ENCODE measurements around the gene UBE2O.

The UBE2O gene

GRCh38 chr17:76481071-76481655 lies 28.2 kb upstream of the UBE2O start:
- H3K36me3 ChIP-seq (ENCODE audit: insufficient read depth, low read length) = 0 out of 2 replicates have a peak, but pooled peaks cover 2% of the 10 kb centered on the region
- H3K4me1 ChIP-seq (ENCODE audit: insufficient read depth, low read length) = no peaks in the 10 kb centered on the region
- H3K9me3 ChIP-seq (ENCODE audit: insufficient read depth, low read depth, low read length) = no peaks in the 10 kb centered on the region
- H3K9ac ChIP-seq (ENCODE audit: low read depth, low read length) = no peak overlapping the region
- 92% methylated on average over 21 of the region's 21 CpGs for WGBS
- no peak overlapping the region for H3K4me3 ChIP-seq (ENCODE audit: low read length)
- no peak overlapping the region for H3K27ac ChIP-seq (ENCODE audit: low read depth, low read length)
- no peaks in the 10 kb centered on the region for H3K27me3 ChIP-seq (ENCODE audit: insufficient read depth, low read length)

GRCh38 chr17:76480632-76481031 lies 27.7 kb upstream of the UBE2O start:
- no peak overlapping the region for H3K9ac ChIP-seq (ENCODE audit: low read depth, low read length)
- no peak overlapping the region for H3K4me3 ChIP-seq (ENCODE audit: low read length)
- no peak overlapping the region for H3K27ac ChIP-seq (ENCODE audit: low read depth, low read length)
- WGBS = 92% methylated on average over 15 of the region's 15 CpGs
- no peaks in the 10 kb centered on the region for H3K4me1 ChIP-seq (ENCODE audit: insufficient read depth, low read length)
- H3K27me3 ChIP-seq (ENCODE audit: insufficient read depth, low read length) = no peaks in the 10 kb centered on the region
- H3K36me3 ChIP-seq (ENCODE audit: insufficient read depth, low read length) = 0 out of 2 replicates have a peak, but pooled peaks cover 2% of the 10 kb centered on the region
- no peaks in the 10 kb centered on the region for H3K9me3 ChIP-seq (ENCODE audit: insufficient read depth, low read depth, low read length)

DNA sequence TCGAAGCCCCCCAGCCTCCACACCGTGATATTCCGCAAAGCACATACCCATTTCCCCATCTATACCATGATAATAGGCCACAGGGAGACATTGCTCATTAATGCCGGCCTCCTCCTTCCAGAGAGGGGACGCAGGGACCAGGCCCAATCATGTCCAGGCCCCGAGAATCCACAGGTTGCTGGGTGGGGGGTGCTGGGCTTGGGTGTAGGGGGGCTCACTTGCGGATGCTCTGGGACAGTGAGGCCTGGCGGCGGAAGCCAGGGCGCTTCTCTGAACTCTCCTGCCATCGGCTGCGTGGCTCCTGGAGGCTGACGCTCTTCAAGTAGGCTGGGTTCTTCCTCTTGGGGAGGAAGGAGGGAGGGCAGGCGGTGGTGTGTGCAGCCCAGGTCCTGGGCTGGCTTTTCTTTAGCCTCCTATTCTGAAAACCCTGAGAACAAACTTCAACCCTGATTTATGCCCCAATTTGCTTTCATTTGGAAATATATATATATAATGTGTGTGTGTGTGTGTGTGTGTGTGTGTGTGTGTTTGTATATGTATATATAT lies 26.6 kb upstream of the UBE2O start:
- Histone ChIP-seq H3K4me3 (ENCODE audit: low read length) (no peak overlapping the region), H3K36me3 (ENCODE audit: insufficient read depth, low read length) (0 out of 2 replicates have a peak, but pooled peaks cover 2% of the 10 kb centered on the region), H3K27ac (ENCODE audit: low read depth, low read length) (no peak overlapping the region), H3K9ac (ENCODE audit: low read depth, low read length) (no peak overlapping the region), H3K9me3 (ENCODE audit: insufficient read depth, low read depth, low read length) (no peaks in the 10 kb centered on the region), H3K4me1 (ENCODE audit: insufficient read depth, low read length) (no peaks in the 10 kb centered on the region), H3K27me3 (ENCODE audit: insufficient read depth, low read length) (no peaks in the 10 kb centered on the region)
- WGBS = 95% methylated on average over 13 of the region's 14 CpGs

DNA sequence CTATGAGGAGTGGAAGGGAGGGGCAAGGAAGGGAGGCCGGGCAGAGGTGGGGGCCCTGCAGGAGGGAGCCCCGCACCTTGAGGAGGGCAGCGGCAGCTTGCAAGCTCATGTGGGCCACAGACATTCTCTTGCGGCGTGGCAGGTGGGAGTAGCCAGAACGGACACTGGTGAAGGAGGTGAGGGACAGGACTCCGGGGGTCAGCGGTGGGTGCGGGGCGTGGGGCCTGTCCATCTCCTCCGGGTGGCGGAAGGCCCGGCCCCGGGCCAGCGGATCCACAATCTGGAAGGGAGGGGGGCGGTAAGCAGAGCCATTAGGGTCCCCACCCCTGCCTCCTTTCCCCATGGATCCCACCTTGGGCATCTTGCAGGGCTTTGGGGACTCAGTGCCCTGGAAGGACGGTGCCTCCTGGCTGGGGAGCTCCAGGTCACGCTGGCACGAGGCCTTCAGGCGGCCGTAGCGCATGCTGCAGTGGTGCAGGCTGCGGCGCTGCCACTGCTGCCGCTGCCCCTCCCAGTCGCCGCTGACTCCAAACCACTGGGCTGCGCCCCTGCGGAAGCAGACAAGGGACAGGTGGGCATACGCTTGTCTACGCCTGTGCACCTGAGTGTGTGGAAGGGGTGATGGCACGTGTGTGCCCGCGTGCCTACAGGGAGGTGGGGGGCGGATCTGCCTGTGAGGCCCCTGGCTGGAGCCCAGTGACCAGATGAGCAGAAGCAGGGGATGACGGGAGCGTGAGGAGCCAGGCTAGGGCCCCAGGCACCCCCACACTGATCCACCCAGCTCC lies 26.0 kb upstream of the UBE2O start:
- WGBS = 93% methylated on average over 37 of the region's 37 CpGs
- no peaks in the 10 kb centered on the region for H3K9me3 ChIP-seq (ENCODE audit: insufficient read depth, low read depth, low read length)
- no peak overlapping the region for H3K4me3 ChIP-seq (ENCODE audit: low read length)
- H3K9ac ChIP-seq (ENCODE audit: low read depth, low read length) = no peak overlapping the region
- H3K27ac ChIP-seq (ENCODE audit: low read depth, low read length) = no peak overlapping the region
- 0 out of 2 replicates have a peak, but pooled peaks cover 2% of the 10 kb centered on the region for H3K36me3 ChIP-seq (ENCODE audit: insufficient read depth, low read length)
- no peaks in the 10 kb centered on the region for H3K27me3 ChIP-seq (ENCODE audit: insufficient read depth, low read length)
- H3K4me1 ChIP-seq (ENCODE audit: insufficient read depth, low read length) = no peaks in the 10 kb centered on the region

DNA sequence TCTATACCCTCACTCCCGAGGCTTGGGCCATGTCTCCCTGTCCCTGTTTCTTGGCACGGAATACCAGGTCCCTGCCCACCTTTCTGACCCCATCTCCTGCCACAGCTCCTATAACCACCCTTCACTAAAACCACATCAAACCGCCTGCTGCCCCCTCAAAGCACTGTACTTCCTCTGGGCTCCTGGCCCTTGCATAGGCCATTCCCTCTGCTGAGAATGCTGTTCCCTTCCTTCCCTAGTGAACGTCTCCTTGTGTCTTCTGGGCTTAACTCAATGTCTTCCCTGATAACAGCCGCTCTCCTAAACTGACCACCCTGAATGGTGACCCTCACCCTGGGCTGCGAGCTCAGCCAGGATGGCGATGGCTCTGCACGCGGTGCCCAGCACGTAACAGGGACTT lies 25.1 kb upstream of the UBE2O start:
- no peak overlapping the region for H3K9ac ChIP-seq (ENCODE audit: low read depth, low read length)
- H3K9me3 ChIP-seq (ENCODE audit: insufficient read depth, low read depth, low read length) = no peaks in the 10 kb centered on the region

DNA sequence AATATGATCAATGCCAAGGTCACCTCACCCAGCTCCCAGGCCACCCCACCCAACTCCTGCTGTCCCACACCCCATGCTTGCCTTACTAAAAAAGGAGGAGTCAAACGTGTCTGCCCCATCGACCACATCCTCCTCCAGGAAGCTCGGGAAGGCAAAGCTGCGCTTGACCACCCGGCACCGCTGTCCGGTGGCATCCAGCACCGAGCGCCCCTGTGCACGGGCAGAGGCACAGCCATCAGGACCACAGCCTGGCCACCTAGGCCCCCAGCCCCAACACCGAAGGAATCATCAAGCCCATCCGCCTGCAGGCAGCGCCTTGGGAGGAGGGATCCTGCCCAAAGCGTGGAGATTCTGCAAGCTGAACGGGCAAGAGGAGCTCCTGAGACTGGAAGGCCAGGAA lies 24.6 kb upstream of the UBE2O start:
- H3K4me3 ChIP-seq (ENCODE audit: low read length) = no peak overlapping the region
- H3K36me3 ChIP-seq (ENCODE audit: insufficient read depth, low read length) = peaks cover 6% of the 10 kb centered on the region; the same call in 1 of the 2 replicates
- no peaks in the 10 kb centered on the region for H3K4me1 ChIP-seq (ENCODE audit: insufficient read depth, low read length)
- H3K9me3 ChIP-seq (ENCODE audit: insufficient read depth, low read depth, low read length) = no peaks in the 10 kb centered on the region
- H3K9ac ChIP-seq (ENCODE audit: low read depth, low read length) = no peak overlapping the region
- H3K27me3 ChIP-seq (ENCODE audit: insufficient read depth, low read length) = no peaks in the 10 kb centered on the region
- 95% methylated on average over 15 of the region's 15 CpGs for WGBS
- no peak overlapping the region for H3K27ac ChIP-seq (ENCODE audit: low read depth, low read length)

More for the DNA sequence above, 25.1 kb upstream of the UBE2O start:
- Histone ChIP-seq H3K4me3 (ENCODE audit: low read length) (no peak overlapping the region), H3K27ac (ENCODE audit: low read depth, low read length) (no peak overlapping the region), H3K4me1 (ENCODE audit: insufficient read depth, low read length) (no peaks in the 10 kb centered on the region), H3K27me3 (ENCODE audit: insufficient read depth, low read length) (no peaks in the 10 kb centered on the region), H3K36me3 (ENCODE audit: insufficient read depth, low read length) (0 out of 2 replicates have a peak, but pooled peaks cover 2% of the 10 kb centered on the region)
- 94% methylated on average over 10 of the region's 10 CpGs for WGBS

DNA sequence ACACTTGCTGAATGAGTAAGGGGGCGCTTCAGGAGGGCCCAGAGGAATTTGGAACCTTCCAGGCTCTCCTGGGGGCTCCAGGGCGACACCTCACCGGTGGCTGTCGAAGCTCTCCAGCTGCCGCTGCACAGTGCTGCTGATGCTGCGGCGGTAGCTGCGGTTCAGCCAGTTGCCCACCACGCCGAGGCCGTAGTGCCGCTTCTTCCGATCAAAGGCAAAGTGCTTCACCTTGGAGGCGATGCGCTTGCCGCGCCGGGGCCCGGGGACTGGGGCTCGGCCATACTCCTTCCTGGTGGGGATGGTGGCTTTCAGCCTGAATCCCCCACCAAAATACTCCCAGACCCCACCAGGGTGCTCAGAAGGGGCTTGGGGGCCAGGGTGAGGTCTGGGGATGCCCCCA lies 23.8 kb upstream of the UBE2O start:
- peaks cover 10% of the 10 kb centered on the region; the same call in 1 of the 2 replicates for H3K36me3 ChIP-seq (ENCODE audit: insufficient read depth, low read length)
- 95% methylated on average over 20 of the region's 20 CpGs for WGBS
- H3K4me3 ChIP-seq (ENCODE audit: low read length) = no peak overlapping the region
- H3K27ac ChIP-seq (ENCODE audit: low read depth, low read length) = no peak overlapping the region
- H3K9me3 ChIP-seq (ENCODE audit: insufficient read depth, low read depth, low read length) = no peaks in the 10 kb centered on the region
- no peaks in the 10 kb centered on the region for H3K27me3 ChIP-seq (ENCODE audit: insufficient read depth, low read length)
- no peaks in the 10 kb centered on the region for H3K4me1 ChIP-seq (ENCODE audit: insufficient read depth, low read length)
- no peak overlapping the region for H3K9ac ChIP-seq (ENCODE audit: low read depth, low read length)

DNA sequence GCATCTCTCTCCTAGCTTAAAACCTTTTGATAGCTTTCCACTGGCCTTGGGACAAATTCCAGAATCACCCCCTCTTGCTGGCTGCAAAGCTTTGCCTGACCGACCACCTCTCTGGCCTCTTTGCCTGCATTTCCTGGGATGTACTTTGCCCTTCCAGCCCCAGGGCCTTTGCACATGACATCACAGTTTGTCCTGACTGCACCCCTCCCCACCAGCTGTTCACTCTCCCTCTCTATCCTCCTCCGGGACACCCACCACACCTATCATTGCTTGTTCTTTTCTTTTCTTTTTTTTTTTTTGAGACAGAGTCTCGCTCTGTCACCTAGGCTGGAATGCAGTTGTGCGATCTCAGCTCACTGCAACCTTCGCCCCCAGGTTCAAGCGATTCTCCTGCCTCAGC lies 22.4 kb upstream of the UBE2O start:
- Histone ChIP-seq H3K9ac (ENCODE audit: low read depth, low read length) (no peak overlapping the region), H3K36me3 (ENCODE audit: insufficient read depth, low read length) (peaks cover 10% of the 10 kb centered on the region; the same call in 1 of the 2 replicates), H3K9me3 (ENCODE audit: insufficient read depth, low read depth, low read length) (no peaks in the 10 kb centered on the region), H3K27ac (ENCODE audit: low read depth, low read length) (no peak overlapping the region), H3K4me1 (ENCODE audit: insufficient read depth, low read length) (no peaks in the 10 kb centered on the region), H3K27me3 (ENCODE audit: insufficient read depth, low read length) (no peaks in the 10 kb centered on the region), H3K4me3 (ENCODE audit: low read length) (no peak overlapping the region)
- WGBS = 94% methylated on average over 6 of the region's 6 CpGs

GRCh38 chr17:76474894-76475293 lies 21.9 kb upstream of the UBE2O start:
- 95% methylated on average over 15 of the region's 15 CpGs for WGBS
- H3K36me3 ChIP-seq (ENCODE audit: insufficient read depth, low read length) = peaks cover 10% of the 10 kb centered on the region; the same call in 1 of the 2 replicates
- H3K4me1 ChIP-seq (ENCODE audit: insufficient read depth, low read length) = no peaks in the 10 kb centered on the region

DNA sequence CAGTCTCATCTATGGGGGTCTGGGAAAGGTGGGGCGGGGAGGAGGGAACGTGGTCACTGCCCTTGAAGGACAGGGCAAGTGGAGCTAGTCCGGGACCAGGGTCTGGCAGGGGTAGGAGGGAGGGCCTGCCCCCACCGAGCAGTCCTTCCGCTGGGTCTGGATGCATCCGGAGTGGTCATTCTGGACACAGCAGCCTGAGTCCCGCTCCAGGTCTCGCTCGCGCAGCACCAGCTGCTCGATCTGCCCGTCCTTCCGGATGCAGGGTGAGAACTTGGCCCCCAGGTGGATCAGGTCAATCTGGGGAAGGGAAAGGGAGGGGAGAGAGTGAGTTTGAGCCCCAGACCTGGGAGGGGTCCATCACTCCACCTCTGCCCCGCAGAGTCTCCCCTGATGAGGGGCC lies 21.3 kb upstream of the UBE2O start:
- Histone ChIP-seq H3K36me3 (ENCODE audit: insufficient read depth, low read length) (peaks cover 8% of the 10 kb centered on the region; the same call in 1 of the 2 replicates), H3K27ac (ENCODE audit: low read depth, low read length) (no peak overlapping the region), H3K4me1 (ENCODE audit: insufficient read depth, low read length) (no peaks in the 10 kb centered on the region), H3K9ac (ENCODE audit: low read depth, low read length) (no peak overlapping the region), H3K9me3 (ENCODE audit: insufficient read depth, low read depth, low read length) (no peaks in the 10 kb centered on the region), H3K4me3 (ENCODE audit: low read length) (no peak overlapping the region), H3K27me3 (ENCODE audit: insufficient read depth, low read length) (no peaks in the 10 kb centered on the region)
- WGBS = 93% methylated on average over 14 of the region's 14 CpGs

More at GRCh38 chr17:76474894-76475293, 21.9 kb upstream of the UBE2O start:
- H3K9ac ChIP-seq (ENCODE audit: low read depth, low read length) = no peak overlapping the region
- no peaks in the 10 kb centered on the region for H3K9me3 ChIP-seq (ENCODE audit: insufficient read depth, low read depth, low read length)
- no peak overlapping the region for H3K4me3 ChIP-seq (ENCODE audit: low read length)
- no peak overlapping the region for H3K27ac ChIP-seq (ENCODE audit: low read depth, low read length)
- no peaks in the 10 kb centered on the region for H3K27me3 ChIP-seq (ENCODE audit: insufficient read depth, low read length)

GRCh38 chr17:76473541-76473985 lies 20.6 kb upstream of the UBE2O start:
- Histone ChIP-seq H3K27ac (ENCODE audit: low read depth, low read length) (no peak overlapping the region), H3K9ac (ENCODE audit: low read depth, low read length) (no peak overlapping the region), H3K4me3 (ENCODE audit: low read length) (no peak overlapping the region), H3K4me1 (ENCODE audit: insufficient read depth, low read length) (no peaks in the 10 kb centered on the region), H3K36me3 (ENCODE audit: insufficient read depth, low read length) (peaks cover 8% of the 10 kb centered on the region; the same call in 1 of the 2 replicates), H3K9me3 (ENCODE audit: insufficient read depth, low read depth, low read length) (no peaks in the 10 kb centered on the region), H3K27me3 (ENCODE audit: insufficient read depth, low read length) (no peaks in the 10 kb centered on the region)
- 87% methylated on average over 18 of the region's 18 CpGs for WGBS

All from HUES64 (cell line).